ENCODE data around the gene NMNAT2. TPM values are rescaled to one million over a fixed set of nuclear protein-coding genes. Genes with fewer than 3 reads are reported as not detected.

Gene NMNAT2
- total RNA-seq, 2 donors from 2014 or later = 0.27 to 1.4 TPM

DNA sequence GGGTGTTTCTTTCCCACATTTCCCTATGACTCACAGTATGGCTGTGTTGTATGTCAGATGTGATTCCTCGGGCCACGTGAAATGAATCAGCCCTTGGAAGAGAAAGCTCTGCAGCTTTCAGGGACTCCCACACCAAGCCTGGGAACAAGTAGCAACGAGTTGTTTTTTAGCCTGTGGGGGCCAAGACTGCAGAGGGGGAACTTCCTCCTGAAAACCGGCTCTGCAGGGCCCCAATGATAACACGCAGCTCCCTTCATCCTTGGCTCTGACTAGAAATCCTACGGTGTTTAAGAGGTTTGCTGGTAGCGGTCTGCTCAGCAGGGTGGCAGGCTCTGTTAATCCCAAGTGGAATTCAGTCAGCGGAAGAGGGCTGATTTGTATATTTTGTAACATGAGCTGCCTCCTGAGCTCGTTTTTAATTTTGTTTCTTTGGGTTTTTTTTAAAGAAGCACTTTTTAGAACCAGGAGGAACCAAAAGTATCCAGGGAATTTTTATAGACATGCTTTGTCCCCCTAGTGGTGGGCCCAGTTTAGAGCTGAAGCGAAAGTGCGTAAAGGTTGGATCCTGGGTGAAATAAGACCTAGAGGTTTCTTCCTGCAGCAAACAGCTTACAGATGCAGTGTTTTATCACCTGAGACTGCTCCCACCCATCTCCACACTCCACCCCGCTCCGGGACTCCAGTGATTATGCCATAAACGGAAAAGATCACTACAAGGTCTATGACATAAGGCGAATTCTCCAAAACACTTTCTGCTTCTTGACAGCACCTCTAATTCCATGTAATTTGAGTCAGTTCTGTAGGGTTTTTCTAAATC lies 183.3 kb downstream of the NMNAT2 start:
- Histone ChIP-seq H3K9ac (ENCODE audit: low read depth in 2 of 2, low read length in 2 of 2) (peak overlapping the region in 1 of 2 donors; percentile 9), H3K36me3 (no peaks in the 10 kb centered on the region), H3K27ac (peak overlapping the region; percentile 43), H3K9me3 (no peaks in the 10 kb centered on the region), H3K4me1 (no peaks in the 10 kb centered on the region), H3K4me3 (no peak overlapping the region), H3K27me3 (no peaks in the 10 kb centered on the region)
- TF ChIP-seq, protein P1, sequence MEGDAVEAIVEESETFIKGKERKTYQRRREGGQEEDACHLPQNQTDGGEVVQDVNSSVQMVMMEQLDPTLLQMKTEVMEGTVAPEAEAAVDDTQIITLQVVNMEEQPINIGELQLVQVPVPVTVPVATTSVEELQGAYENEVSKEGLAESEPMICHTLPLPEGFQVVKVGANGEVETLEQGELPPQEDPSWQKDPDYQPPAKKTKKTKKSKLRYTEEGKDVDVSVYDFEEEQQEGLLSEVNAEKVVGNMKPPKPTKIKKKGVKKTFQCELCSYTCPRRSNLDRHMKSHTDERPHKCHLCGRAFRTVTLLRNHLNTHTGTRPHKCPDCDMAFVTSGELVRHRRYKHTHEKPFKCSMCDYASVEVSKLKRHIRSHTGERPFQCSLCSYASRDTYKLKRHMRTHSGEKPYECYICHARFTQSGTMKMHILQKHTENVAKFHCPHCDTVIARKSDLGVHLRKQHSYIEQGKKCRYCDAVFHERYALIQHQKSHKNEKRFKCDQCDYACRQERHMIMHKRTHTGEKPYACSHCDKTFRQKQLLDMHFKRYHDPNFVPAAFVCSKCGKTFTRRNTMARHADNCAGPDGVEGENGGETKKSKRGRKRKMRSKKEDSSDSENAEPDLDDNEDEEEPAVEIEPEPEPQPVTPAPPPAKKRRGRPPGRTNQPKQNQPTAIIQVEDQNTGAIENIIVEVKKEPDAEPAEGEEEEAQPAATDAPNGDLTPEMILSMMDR (IDR thresholded peaks at IDR 0.05) = peak; percentile 26
- intact Hi-C loops (cut with DNase I) = no loop called here
- peak; percentile 38 for DNase-seq

DNA sequence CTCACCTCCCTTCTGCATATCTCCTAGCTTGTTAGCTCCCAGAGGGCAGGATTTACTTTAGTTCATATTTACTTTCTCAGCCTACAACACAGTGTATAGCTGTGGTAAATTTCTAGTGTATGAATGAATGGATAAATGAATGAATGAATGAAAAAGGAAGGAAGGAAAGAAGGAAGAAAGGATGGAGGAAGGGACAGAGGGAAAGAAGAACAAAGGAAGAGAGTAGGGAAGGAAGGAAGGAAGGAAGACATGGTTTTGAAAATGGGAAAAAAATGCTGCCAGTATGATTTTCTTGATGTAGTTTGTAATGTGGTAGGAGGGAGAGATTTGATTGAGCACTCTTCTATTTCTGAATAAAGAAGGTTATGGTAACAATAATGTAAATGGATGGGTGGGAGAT lies 185.1 kb downstream of the NMNAT2 start:
- no peak overlapping the region for H3K4me3 ChIP-seq
- no peaks in the 10 kb centered on the region for H3K4me1 ChIP-seq
- H3K9ac ChIP-seq (ENCODE audit: low read depth in 2 of 2, low read length in 2 of 2) = no peak overlapping the region
- H3K9me3 ChIP-seq = no peaks in the 10 kb centered on the region
- H3K36me3 ChIP-seq = no peaks in the 10 kb centered on the region
- intact Hi-C loops (cut with DNase I) = no loop called here
- H3K27ac ChIP-seq = no peak overlapping the region
- DNase-seq = no peak
- TF ChIP-seq, protein P1 (IDR thresholded peaks at IDR 0.05) = no peak
- H3K27me3 ChIP-seq = no peaks in the 10 kb centered on the region

DNA sequence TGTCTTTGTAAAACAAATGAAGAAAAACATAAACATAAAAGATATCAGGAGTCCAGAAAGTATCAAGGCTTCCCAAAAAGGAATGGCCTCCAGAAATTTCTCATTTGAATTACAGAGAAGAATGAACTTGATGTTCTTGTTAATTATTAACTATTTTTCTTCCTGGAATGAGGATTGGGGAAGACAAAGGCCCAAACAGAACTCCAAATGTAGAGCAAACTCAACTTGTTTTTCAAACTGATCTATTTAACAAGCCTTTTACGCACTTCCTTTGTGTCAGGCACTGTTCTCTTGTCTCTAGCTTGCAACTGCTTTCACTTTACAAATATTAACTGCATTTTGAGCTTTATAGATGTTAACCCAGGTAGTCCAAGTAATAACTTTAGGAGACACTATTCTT lies 186.6 kb downstream of the NMNAT2 start:
- no peak overlapping the region for H3K9ac ChIP-seq (ENCODE audit: low read depth in 2 of 2, low read length in 2 of 2)
- H3K9me3 ChIP-seq = no peaks in the 10 kb centered on the region
- intact Hi-C loops (cut with DNase I) = no loop called here
- TF ChIP-seq, protein P1 (IDR thresholded peaks at IDR 0.05) = no peak
- no peaks in the 10 kb centered on the region for H3K4me1 ChIP-seq
- H3K4me3 ChIP-seq = no peak overlapping the region
- no peaks in the 10 kb centered on the region for H3K27me3 ChIP-seq
- DNase-seq = no peak
- no peaks in the 10 kb centered on the region for H3K36me3 ChIP-seq
- H3K27ac ChIP-seq = no peak overlapping the region

DNA sequence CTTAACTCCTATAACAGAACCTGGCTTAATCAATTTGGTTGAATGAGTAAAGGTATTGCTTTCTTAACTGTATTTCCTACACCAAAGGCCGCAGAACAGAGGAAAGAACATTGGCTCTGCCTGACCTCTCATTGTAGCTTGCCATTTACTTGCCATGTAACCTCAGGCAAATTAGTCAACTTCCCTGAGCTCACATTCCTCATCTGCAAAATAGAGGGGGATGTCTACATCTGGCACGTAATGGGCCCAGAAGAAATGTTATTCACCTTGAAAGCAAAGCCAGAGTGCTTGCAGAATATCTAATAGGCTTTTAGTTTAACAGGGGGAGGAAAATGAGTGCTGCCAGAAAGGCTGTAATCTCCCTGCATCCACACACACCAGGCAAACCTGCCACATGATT lies 187.8 kb downstream of the NMNAT2 start:
- intact Hi-C loops (cut with DNase I) = no loop called here
- Histone ChIP-seq H3K9me3 (no peaks in the 10 kb centered on the region), H3K9ac (ENCODE audit: low read depth in 2 of 2, low read length in 2 of 2) (no peak overlapping the region), H3K4me3 (no peak overlapping the region), H3K4me1 (no peaks in the 10 kb centered on the region), H3K27ac (no peak overlapping the region), H3K36me3 (no peaks in the 10 kb centered on the region), H3K27me3 (no peaks in the 10 kb centered on the region)
- TF ChIP-seq, protein P1 (IDR thresholded peaks at IDR 0.05) = no peak
- no peak for DNase-seq

DNA sequence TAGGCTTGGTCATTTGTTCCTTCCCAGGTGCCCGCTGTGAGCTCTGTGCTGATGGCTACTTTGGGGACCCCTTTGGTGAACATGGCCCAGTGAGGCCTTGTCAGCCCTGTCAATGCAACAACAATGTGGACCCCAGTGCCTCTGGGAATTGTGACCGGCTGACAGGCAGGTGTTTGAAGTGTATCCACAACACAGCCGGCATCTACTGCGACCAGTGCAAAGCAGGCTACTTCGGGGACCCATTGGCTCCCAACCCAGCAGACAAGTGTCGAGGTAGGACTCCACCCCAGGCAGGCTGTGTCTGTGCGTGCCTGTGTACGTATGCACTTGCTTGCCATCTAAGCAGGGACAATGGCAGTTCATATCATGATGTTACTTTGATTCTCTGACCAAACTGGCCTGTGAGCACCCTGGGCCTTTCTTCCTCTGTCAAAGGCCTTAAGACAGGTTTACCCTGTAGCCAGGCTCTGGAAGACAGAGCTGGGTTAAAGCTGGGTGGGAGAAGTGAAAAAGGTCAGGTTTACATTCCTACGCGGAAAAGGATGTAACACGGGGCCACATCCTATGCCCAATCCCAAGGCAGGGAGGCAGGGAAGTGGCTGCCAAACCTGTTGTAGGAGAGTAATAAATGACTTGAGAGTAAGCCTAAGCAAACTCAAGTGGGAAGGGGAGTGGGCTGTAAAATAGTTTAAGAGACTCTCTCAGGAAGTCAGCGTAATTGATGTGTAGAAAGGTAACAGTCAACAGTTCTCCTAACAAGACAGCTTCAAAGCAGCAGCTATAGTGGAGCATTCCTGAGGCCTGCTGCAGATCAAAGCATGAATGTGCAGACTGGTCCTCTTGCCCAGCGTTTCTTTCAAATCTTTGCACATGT lies 189.6 kb downstream of the NMNAT2 start:
- peak; percentile 59 for DNase-seq
- intact Hi-C loops (cut with DNase I) = loop anchor here (5.0 kb wide), 1 partner anchor 266 kb away; no protein-coding TSS in a partner anchor
- Histone ChIP-seq H3K9me3 (no peaks in the 10 kb centered on the region), H3K9ac (ENCODE audit: low read depth in 2 of 2, low read length in 2 of 2) (no peak overlapping the region), H3K27ac (no peak overlapping the region), H3K36me3 (no peaks in the 10 kb centered on the region), H3K27me3 (no peaks in the 10 kb centered on the region), H3K4me1 (no peaks in the 10 kb centered on the region), H3K4me3 (no peak overlapping the region)
- TF ChIP-seq, protein P1 (IDR thresholded peaks at IDR 0.05) = no peak

All from colonic mucosa (tissue), 4 donors.